Psoas muscle (tissue), 8 donors: ENCODE data around the gene ATAD2B. TPM values are rescaled to one million over a fixed set of nuclear protein-coding genes. Genes with fewer than 3 reads are reported as not detected.
A peak's percentile ranks its signal among the peaks of the same experiment; 100 is the strongest.

Experiments
- ATAC-seq, 4 donors: fragments of 200-7000 bp; cut with Tn5 transposase; one replicate each; pipeline ENCODE4 v1.9.1; 2020; ENCODE audit warnings: moderate library complexity in 3 of 4, mild to moderate bottlenecking in 2 of 4
- DNase-seq, 2 donors: peaks; one replicate each; pipeline ENCODE4 v3.0.0-alpha.2; 2020
- H3K27ac ChIP-seq: fragments of 200-600 bp; one replicate; pipeline ENCODE4 v1.8.0; 2022
- H3K27me3 ChIP-seq, 3 donors: fragments of 200-600 bp in 1 of 3; one replicate each; pipeline versions ENCODE4 v1.6.1 to v1.8.0; 2013 to 2022; ENCODE audit warnings: low read length in 2 of 3, mild to moderate bottlenecking in 2 of 3, moderate library complexity in 1 of 3; ENCODE audit not compliant: insufficient read depth in 3 of 3
- H3K36me3 ChIP-seq, 2 donors: fragments of 200-600 bp in 1 of 2; one replicate each; pipeline versions ENCODE4 v1.6.1 to v1.8.0; 2013 to 2022; ENCODE audit warnings: low read depth in 1 of 2, mild to moderate bottlenecking in 1 of 2, moderate library complexity in 1 of 2; ENCODE audit not compliant: insufficient read depth in 1 of 2
- H3K4me1 ChIP-seq: fragments of 200-600 bp; one replicate; pipeline ENCODE4 v1.8.0; 2022
- H3K4me3 ChIP-seq: fragments of 200-600 bp; one replicate; pipeline ENCODE4 v1.8.0; 2022; ENCODE audit warnings: mild to moderate bottlenecking
- H3K9me3 ChIP-seq: fragments of 200-600 bp; one replicate; pipeline ENCODE4 v1.8.0; 2022
- CTCF ChIP-seq: fragments of 200-600 bp; IDR thresholded peaks from one replicate; pipeline ENCODE4 v1.8.0; 2022; ENCODE audit warnings: antibody characterized with exemption
- WGBS, 3 donors: extraction: QIAGEN DNeasy Blood & Tissue Kit; methylation state at CpG; one replicate each; pipeline versions ENCODE4 v1.1.6 to v1.1.7; 2013; 5-methylcytosine and 5-hydroxymethylcytosine counted together
- intact Hi-C, 2 donors: fragments of 100-400 bp; cut with DNase I; formaldehyde crosslinking; loops; one replicate each; pipeline versions ENCODE4 v1.11.0 to v1.14.2; 2022
- polyA plus RNA-seq, 3 donors: library from polyadenylated mRNA; stranded (reverse); fragments of 200-250 nt; gene quantifications; one replicate each; pipeline ENCODE4 v1.2.3, GENCODE V29; 2013
- total RNA-seq, 4 donors: library from RNA; stranded (reverse); fragmentation: NEBNext Ultra II Directional in 2 of 4; extraction: Animal tissue kit (Norgen Biotek cat#: 25700) in 2 of 4; gene quantifications; one replicate each; pipeline versions ENCODE4 v1.2.1 to v1.2.4, GENCODE V29; 2021 to 2023
- donor health status: healthy with polysubstance abuse.
- donor health status: DM: no; HTN: no; CAD: no; lungs with moderate emphysema.
- donor health status: Bipolar disorder and iron deficiency.
- donor health status: healthy.
- donor health status: DM: yes; HTN: yes; CAD: no.
- donor health status: DM: no; HTN: no; CAD: no.
- donor health status: DM: no; HTN: no; CAD: no.
- donor health status: DM: yes; HTN: yes; CAD: no.

ATAD2B gene
- total and polyA plus RNA-seq, 7 donors = 2.6 to 12.5 (median 7.7) TPM

DNA sequence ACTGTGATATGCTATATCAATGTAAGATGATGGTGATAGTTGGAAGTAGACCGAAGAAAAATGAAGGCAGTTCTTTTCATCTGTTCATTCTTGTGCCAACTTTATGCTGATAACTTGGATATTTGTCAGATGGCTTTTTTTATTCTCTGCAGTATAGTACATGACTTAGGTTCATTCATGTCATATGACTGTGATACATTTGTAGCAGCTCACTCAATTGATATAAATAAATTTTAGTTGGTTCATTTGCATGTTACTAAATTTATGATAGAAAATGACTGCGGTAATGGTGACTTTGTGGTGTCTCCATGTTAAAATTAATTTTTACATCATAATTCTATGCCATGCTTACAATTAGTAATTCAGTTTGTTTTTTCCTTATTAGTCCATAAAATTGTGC lies 20.4 kb upstream of the ATAD2B start:
- WGBS, 3 donors = 60 to 81% (median 61%) methylated on average over 2 of the region's 2 CpGs
- Histone ChIP-seq H3K9me3 (no peaks in the 10 kb centered on the region), H3K27ac (peak overlapping the region; percentile 39), H3K4me1 (peaks cover 28% of the 10 kb centered on the region), H3K4me3 (no peak overlapping the region), H3K27me3 (no peaks in the 10 kb centered on the region), H3K36me3 (no peaks in the 10 kb centered on the region)
- intact Hi-C loops = no loop called here
- DNase-seq (no peak), ATAC-seq (peak; percentile 57 to 68 (median 66))
- no peak for TF ChIP-seq CTCF

GRCh38 chr2:23944976-23945375 lies 18.1 kb upstream of the ATAD2B start:
- no peak for TF ChIP-seq CTCF
- H3K36me3 ChIP-seq = no peaks in the 10 kb centered on the region
- H3K4me3 ChIP-seq = no peak overlapping the region
- peaks cover 28% of the 10 kb centered on the region for H3K4me1 ChIP-seq
- ATAC-seq (peak in 2 of 4 donors; percentile 34 to 39), DNase-seq (no peak)
- peak overlapping the region; percentile 46 for H3K27ac ChIP-seq
- no peaks in the 10 kb centered on the region for H3K27me3 ChIP-seq
- H3K9me3 ChIP-seq = no peaks in the 10 kb centered on the region
- intact Hi-C loops = loop anchor here in 1 of 2 donors (5.0 kb wide), 1 partner anchor 132 kb away; the partner anchor contains the start of gene SF3B6

DNA sequence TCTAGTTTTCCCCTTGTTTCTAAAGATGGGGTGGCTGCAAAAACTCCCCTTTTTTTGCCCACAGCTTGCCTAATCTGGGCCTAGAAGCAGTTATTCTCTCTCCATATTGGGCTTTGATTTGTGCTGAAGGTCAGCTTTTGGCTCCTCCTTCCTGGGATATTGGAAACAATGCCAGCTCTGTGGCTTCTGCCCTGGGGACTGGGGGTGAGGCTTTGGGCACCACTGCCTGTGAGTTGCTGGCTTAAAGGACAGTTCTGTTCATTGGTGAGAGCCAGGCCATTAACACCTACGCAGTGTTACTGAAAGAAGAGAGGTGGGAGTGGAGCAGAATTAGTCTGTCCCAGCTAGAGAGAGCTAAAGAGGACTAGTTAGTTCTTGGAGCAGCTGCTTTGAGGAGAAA lies 17.6 kb upstream of the ATAD2B start:
- TF ChIP-seq CTCF = no peak
- Histone ChIP-seq H3K4me1 (peaks cover 28% of the 10 kb centered on the region), H3K36me3 (no peaks in the 10 kb centered on the region), H3K4me3 (no peak overlapping the region), H3K27ac (peak overlapping the region; percentile 46), H3K27me3 (no peaks in the 10 kb centered on the region), H3K9me3 (no peaks in the 10 kb centered on the region)
- intact Hi-C loops = loop anchor here in 1 of 2 donors (5.0 kb wide), 1 partner anchor 133 kb away; the partner anchor contains the start of gene SF3B6
- DNase-seq = no peak
- WGBS, 3 donors = 30 to 59% (median 39%) methylated on average over 1 of the region's 1 CpG
- peak in 2 of 4 donors; percentile 29 to 46 for ATAC-seq

GRCh38 chr2:23943666-23944065 lies 16.7 kb upstream of the ATAD2B start:
- Histone ChIP-seq H3K4me3 (no peak overlapping the region), H3K36me3 (no peaks in the 10 kb centered on the region), H3K27me3 (no peaks in the 10 kb centered on the region), H3K9me3 (no peaks in the 10 kb centered on the region), H3K4me1 (peaks cover 28% of the 10 kb centered on the region), H3K27ac (no peak overlapping the region)
- ATAC-seq (no peak), DNase-seq (no peak)
- no peak for TF ChIP-seq CTCF
- intact Hi-C loops = loop anchor here in 1 of 2 donors (5.0 kb wide), 1 partner anchor 134 kb away; the partner anchor contains the start of gene SF3B6
- WGBS, 3 donors = 95 to 98% (median 98%) methylated on average over 11 of the region's 11 CpGs

DNA sequence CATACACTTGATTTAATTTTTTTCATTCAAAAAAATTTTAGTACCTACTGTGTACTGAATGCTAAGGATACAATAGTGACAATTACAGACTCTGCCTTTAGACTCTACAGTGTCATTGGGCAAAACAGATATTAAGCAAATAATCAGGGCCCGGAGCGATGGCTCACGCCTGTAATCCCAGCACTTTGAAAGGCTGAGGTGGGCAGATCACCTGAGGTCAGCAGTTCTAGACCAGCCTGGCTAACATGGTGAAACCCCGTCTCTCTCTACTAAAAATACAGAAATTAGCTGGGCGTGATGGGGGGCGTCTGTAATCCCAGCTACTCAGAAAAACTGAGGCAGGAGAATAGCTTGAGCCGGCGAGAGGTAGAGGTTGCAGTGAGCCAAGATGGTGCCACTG lies 14.7 kb upstream of the ATAD2B start:
- Histone ChIP-seq H3K27ac (peak overlapping the region; percentile 97), H3K36me3 (no peaks in the 10 kb centered on the region), H3K27me3 (no peaks in the 10 kb centered on the region), H3K9me3 (no peaks in the 10 kb centered on the region), H3K4me1 (peaks cover 19% of the 10 kb centered on the region), H3K4me3 (peak overlapping the region; percentile 94)
- intact Hi-C loops = loop anchor here in 1 of 2 donors (2.0 to 5.0 kb wide), 2 partner anchors 15 to 136 kb away; partner anchors contain the start of genes ATAD2B and SF3B6
- WGBS, 3 donors = 68 to 86% (median 76%) methylated on average over 8 of the region's 8 CpGs
- DNase-seq (no peak), ATAC-seq (no peak)
- no peak for TF ChIP-seq CTCF
